SK-N-SH treated with all-trans-retinoic acid at 6 μM for 48 hours (cell line): ENCODE data around the gene ERMARD.

ENCODE experiments used
- ATAC-seq: fragments of 200-7000 bp; cut with Tn5 transposase; 3 replicates; pipeline ENCODE4 v1.9.1; 2020; ENCODE audit warnings: mild to moderate bottlenecking, moderate library complexity
- CSDC2 ChIP-seq: fragments of 250-450 bp; sonication (Bioruptor Pico); IDR thresholded peaks from 2 replicates; pipeline ENCODE4 v1.5.0; 2020; ENCODE audit warnings: mild to moderate bottlenecking, moderate library complexity
- ISL1 ChIP-seq: fragments of 250-450 bp; sonication (Bioruptor Pico); IDR thresholded peaks from 2 replicates; pipeline ENCODE4 v2.1.2; 2022; ENCODE audit warnings: mild to moderate bottlenecking, moderate library complexity
- OSR1 ChIP-seq: fragments of 250-450 bp; sonication (Bioruptor Pico); IDR thresholded peaks from 2 replicates; pipeline ENCODE4 v1.8.0; 2022; ENCODE audit warnings: moderate library complexity, mild to moderate bottlenecking, inconsistent platforms
- PPARA ChIP-seq: fragments of 250-450 bp; sonication (Bioruptor Pico); IDR thresholded peaks from 2 replicates; pipeline ENCODE4 v1.5.0; 2020; ENCODE audit warnings: mild to moderate bottlenecking, borderline replicate concordance
- SNAI2 ChIP-seq: fragments of 250-450 bp; sonication (Bioruptor Pico); IDR thresholded peaks from 2 replicates; pipeline ENCODE4 v1.5.0; 2020; ENCODE audit warnings: mild to moderate bottlenecking, moderate library complexity
- TCF4 ChIP-seq: fragments of 250-450 bp; sonication (Bioruptor Pico); IDR thresholded peaks from 2 replicates; pipeline ENCODE4 v1.8.0; 2021; ENCODE audit warnings: mild to moderate bottlenecking, moderate library complexity, borderline replicate concordance
- TOX ChIP-seq: fragments of 250-450 bp; sonication (Bioruptor Pico); IDR thresholded peaks from 2 replicates; pipeline ENCODE4 v1.8.0; 2021; ENCODE audit warnings: mild to moderate bottlenecking, moderate library complexity, borderline replicate concordance
- ZC3H10 ChIP-seq: fragments of 250-450 bp; sonication (Bioruptor Pico); IDR thresholded peaks from 2 replicates; pipeline ENCODE4 v1.5.1; 2021; ENCODE audit warnings: mild to moderate bottlenecking, moderate library complexity
- ZFP3 ChIP-seq: fragments of 250-450 bp; sonication (Bioruptor Pico); IDR thresholded peaks from 2 replicates; pipeline ENCODE4 v1.5.0; 2020; ENCODE audit warnings: mild to moderate bottlenecking, moderate library complexity
- ZFP30 ChIP-seq: fragments of 450-650 bp; formaldehyde crosslinking; IDR thresholded peaks from 2 replicates; pipeline ENCODE4 v1.5.0; 2022; ENCODE audit warnings: mild to moderate bottlenecking, moderate library complexity
- ZNF565 ChIP-seq: fragments of 450-650 bp; formaldehyde crosslinking; conservative IDR thresholded peaks from 2 replicates; pipeline ENCODE4 v1.5.0; 2020; ENCODE audit warnings: low read depth, mild to moderate bottlenecking, moderate library complexity
- ZNF70 ChIP-seq: fragments of 450-650 bp; formaldehyde crosslinking; IDR thresholded peaks from 2 replicates; pipeline ENCODE4 v1.5.0; 2020; ENCODE audit warnings: mild to moderate bottlenecking, moderate library complexity
- ZNF8 ChIP-seq: fragments of 450-650 bp; formaldehyde crosslinking; IDR thresholded peaks from 2 replicates; pipeline ENCODE4 v1.5.0; 2020; ENCODE audit warnings: mild to moderate bottlenecking, moderate library complexity
- TF ChIP-seq, protein P1 (sequence below): fragments of 250-450 bp; sonication (Bioruptor Pico); IDR thresholded peaks from 2 replicates; pipeline ENCODE4 v1.8.0; 2021; ENCODE audit warnings: low read depth, mild to moderate bottlenecking, moderate library complexity, borderline replicate concordance
- TF ChIP-seq, protein P2 (sequence below): fragments of 250-450 bp; sonication (Bioruptor Pico); IDR thresholded peaks from 2 replicates; pipeline ENCODE4 v1.8.0; 2020; ENCODE audit warnings: mild to moderate bottlenecking, moderate library complexity, borderline replicate concordance
- TF ChIP-seq, protein P3 (sequence below): fragments of 250-450 bp; sonication (Bioruptor Pico); IDR thresholded peaks from 2 replicates; pipeline ENCODE4 v1.5.0; 2020; ENCODE audit warnings: mild to moderate bottlenecking, moderate library complexity
- TF ChIP-seq, protein P4 (sequence below): fragments of 250-450 bp; sonication (Bioruptor Pico); IDR thresholded peaks from 2 replicates; pipeline ENCODE4 v1.5.1; 2021; ENCODE audit warnings: mild to moderate bottlenecking, moderate library complexity
- TF ChIP-seq, protein P5 (sequence below): fragments of 250-450 bp; sonication (Bioruptor Pico); IDR thresholded peaks from 2 replicates; pipeline ENCODE4 v1.5.1; 2020; ENCODE audit warnings: low read depth, mild to moderate bottlenecking, moderate library complexity

ERMARD gene

DNA sequence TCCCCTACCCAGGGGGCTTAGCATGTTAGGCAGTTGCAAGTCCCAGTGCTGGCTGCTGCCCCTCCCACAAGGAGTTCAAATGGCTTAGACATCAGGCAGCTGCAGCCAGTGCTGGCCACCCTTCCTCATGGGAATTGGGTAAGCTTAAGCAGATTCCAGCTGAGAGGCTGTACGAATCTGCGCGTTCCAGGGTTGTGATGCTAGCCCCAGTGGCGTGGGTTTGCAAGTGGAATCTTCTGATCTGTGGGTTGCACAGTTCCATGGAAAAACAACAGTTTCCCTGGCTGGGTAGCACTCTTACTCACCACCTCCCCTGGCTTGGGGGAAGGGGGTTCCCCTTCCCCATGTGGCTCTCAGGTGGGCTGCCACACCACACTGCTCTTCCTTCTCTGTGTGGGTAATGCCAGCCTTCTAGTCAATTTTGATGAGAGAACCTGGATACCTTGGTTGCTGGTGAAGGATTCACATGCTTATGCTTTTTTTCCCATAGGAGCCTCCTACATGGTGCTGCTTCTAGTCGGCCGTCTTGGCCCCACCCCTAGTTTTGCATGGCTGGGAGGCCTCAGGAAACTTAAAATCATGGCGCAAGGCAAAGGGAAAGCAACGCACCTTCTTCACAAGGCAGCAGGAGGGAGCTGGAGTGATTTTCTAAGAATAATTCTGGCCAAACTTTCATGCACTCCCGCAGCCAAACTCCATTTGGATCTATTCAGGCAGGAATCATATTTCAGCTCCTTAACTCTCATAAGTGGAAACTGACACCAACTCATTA, 13.0 kb upstream of the ERMARD start:
- TF ChIP-seq ISL1 (no peak), OSR1 (no peak), ZC3H10 (CRISPR knock-in tag) (no peak), ZNF8 (CRISPR knock-in tag) (no peak), SNAI2 (CRISPR knock-in tag) (no peak), ZFP30 (CRISPR knock-in tag) (no peak), TOX (CRISPR knock-in tag) (no peak), TCF4 (CRISPR knock-in tag) (no peak), ZFP3 (CRISPR knock-in tag) (no peak)
- TF ChIP-seq, protein P1, sequence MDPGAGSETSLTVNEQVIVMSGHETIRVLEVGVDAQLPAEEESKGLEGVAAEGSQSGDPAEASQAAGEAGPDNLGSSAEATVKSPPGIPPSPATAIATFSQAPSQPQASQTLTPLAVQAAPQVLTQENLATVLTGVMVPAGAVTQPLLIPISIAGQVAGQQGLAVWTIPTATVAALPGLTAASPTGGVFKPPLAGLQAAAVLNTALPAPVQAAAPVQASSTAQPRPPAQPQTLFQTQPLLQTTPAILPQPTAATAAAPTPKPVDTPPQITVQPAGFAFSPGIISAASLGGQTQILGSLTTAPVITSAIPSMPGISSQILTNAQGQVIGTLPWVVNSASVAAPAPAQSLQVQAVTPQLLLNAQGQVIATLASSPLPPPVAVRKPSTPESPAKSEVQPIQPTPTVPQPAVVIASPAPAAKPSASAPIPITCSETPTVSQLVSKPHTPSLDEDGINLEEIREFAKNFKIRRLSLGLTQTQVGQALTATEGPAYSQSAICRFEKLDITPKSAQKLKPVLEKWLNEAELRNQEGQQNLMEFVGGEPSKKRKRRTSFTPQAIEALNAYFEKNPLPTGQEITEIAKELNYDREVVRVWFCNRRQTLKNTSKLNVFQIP (CRISPR knock-in tag), result no peak
- ATAC-seq, result no peak

DNA sequence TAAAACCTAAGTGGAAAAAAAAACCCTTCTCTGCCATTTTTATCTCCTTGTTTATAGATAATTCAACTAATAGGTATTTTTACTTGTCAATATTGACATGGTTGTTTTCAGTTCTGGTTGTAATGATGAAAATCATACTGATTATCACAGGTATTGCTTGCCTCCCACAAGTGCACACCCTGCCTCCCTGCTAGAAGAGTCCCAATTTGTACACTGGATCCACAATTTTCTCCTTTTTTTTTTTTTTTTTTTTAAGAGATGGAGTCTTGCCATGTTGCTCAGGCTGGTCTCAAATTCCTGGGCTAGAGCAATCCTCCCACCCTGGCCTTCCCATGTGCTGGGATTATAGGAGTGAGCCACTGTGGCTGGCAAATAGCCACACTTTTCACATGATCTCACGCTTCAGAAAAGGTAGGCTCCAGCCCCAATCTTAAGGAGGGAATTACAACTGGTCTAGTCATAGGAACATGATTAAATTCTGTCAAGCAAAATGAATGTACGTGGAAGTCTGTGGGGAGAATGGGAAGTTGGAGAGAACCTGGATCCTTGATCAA, 12.4 kb upstream of the ERMARD start:
- no peak for ATAC-seq
- TF ChIP-seq ISL1, result no peak
- TF ChIP-seq PPARA (CRISPR knock-in tag), result no peak
- no peak for TF ChIP-seq ZNF70 (CRISPR knock-in tag)
- TF ChIP-seq ZNF8 (CRISPR knock-in tag), result no peak
- TF ChIP-seq, protein P2, sequence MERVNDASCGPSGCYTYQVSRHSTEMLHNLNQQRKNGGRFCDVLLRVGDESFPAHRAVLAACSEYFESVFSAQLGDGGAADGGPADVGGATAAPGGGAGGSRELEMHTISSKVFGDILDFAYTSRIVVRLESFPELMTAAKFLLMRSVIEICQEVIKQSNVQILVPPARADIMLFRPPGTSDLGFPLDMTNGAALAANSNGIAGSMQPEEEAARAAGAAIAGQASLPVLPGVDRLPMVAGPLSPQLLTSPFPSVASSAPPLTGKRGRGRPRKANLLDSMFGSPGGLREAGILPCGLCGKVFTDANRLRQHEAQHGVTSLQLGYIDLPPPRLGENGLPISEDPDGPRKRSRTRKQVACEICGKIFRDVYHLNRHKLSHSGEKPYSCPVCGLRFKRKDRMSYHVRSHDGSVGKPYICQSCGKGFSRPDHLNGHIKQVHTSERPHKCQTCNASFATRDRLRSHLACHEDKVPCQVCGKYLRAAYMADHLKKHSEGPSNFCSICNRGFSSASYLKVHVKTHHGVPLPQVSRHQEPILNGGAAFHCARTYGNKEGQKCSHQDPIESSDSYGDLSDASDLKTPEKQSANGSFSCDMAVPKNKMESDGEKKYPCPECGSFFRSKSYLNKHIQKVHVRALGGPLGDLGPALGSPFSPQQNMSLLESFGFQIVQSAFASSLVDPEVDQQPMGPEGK (CRISPR knock-in tag), result no peak
- TF ChIP-seq CSDC2, result no peak
- TF ChIP-seq, protein P3, sequence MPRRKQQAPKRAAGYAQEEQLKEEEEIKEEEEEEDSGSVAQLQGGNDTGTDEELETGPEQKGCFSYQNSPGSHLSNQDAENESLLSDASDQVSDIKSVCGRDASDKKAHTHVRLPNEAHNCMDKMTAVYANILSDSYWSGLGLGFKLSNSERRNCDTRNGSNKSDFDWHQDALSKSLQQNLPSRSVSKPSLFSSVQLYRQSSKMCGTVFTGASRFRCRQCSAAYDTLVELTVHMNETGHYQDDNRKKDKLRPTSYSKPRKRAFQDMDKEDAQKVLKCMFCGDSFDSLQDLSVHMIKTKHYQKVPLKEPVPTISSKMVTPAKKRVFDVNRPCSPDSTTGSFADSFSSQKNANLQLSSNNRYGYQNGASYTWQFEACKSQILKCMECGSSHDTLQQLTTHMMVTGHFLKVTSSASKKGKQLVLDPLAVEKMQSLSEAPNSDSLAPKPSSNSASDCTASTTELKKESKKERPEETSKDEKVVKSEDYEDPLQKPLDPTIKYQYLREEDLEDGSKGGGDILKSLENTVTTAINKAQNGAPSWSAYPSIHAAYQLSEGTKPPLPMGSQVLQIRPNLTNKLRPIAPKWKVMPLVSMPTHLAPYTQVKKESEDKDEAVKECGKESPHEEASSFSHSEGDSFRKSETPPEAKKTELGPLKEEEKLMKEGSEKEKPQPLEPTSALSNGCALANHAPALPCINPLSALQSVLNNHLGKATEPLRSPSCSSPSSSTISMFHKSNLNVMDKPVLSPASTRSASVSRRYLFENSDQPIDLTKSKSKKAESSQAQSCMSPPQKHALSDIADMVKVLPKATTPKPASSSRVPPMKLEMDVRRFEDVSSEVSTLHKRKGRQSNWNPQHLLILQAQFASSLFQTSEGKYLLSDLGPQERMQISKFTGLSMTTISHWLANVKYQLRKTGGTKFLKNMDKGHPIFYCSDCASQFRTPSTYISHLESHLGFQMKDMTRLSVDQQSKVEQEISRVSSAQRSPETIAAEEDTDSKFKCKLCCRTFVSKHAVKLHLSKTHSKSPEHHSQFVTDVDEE (CRISPR knock-in tag), result no peak
- TF ChIP-seq ZNF565 (CRISPR knock-in tag), result no peak
- TF ChIP-seq, protein P4, sequence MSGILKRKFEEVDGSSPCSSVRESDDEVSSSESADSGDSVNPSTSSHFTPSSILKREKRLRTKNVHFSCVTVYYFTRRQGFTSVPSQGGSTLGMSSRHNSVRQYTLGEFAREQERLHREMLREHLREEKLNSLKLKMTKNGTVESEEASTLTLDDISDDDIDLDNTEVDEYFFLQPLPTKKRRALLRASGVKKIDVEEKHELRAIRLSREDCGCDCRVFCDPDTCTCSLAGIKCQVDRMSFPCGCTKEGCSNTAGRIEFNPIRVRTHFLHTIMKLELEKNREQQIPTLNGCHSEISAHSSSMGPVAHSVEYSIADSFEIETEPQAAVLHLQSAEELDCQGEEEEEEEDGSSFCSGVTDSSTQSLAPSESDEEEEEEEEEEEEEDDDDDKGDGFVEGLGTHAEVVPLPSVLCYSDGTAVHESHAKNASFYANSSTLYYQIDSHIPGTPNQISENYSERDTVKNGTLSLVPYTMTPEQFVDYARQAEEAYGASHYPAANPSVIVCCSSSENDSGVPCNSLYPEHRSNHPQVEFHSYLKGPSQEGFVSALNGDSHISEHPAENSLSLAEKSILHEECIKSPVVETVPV (CRISPR knock-in tag), result no peak
- no peak for TF ChIP-seq OSR1
- no peak for TF ChIP-seq SNAI2 (CRISPR knock-in tag)
- TF ChIP-seq, protein P1 (CRISPR knock-in tag), result no peak
- TF ChIP-seq ZFP3 (CRISPR knock-in tag), result no peak
- TF ChIP-seq ZFP30 (CRISPR knock-in tag), result no peak
- TF ChIP-seq TOX (CRISPR knock-in tag), result no peak
- TF ChIP-seq, protein P5, sequence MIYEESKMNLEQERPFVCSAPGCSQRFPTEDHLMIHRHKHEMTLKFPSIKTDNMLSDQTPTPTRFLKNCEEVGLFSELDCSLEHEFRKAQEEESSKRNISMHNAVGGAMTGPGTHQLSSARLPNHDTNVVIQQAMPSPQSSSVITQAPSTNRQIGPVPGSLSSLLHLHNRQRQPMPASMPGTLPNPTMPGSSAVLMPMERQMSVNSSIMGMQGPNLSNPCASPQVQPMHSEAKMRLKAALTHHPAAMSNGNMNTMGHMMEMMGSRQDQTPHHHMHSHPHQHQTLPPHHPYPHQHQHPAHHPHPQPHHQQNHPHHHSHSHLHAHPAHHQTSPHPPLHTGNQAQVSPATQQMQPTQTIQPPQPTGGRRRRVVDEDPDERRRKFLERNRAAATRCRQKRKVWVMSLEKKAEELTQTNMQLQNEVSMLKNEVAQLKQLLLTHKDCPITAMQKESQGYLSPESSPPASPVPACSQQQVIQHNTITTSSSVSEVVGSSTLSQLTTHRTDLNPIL (CRISPR knock-in tag), result no peak
